ENCODE data around the gene RTP1.
"Not testable (repeated sequence)": the region's sequence is repeated elsewhere in the genome, so short reads cannot be mapped to it uniquely, and the experiment has no call there.

RTP1 gene

GRCh38 chr3:187197335-187197649 is at the start of gene RTP1:
Gene RTP1 (plus strand): TSS chr3:187197486. CDS start chr3:187197516, 30 bp downstream.
- DNase-seq: no peak

GRCh38 chr3:187150186-187150585 is 47.1 kb upstream of the RTP1 start:
- no peak for DNase-seq

GRCh38 chr3:187150599-187150998 is 46.7 kb upstream of the RTP1 start:
- peak; percentile 76 for DNase-seq

- DNase-seq: no peak
These were observed 35.7 kb upstream of the RTP1 start for GRCh38 chr3:187161556-187161955.

GRCh38 chr3:187162265-187162953 is 34.9 kb upstream of the RTP1 start:
- DNase-seq: no peak

GRCh38 chr3:187165144-187165543 is 32.1 kb upstream of the RTP1 start:
- DNase-seq: peak; percentile 58

- DNase-seq: no peak
These were observed 30.5 kb upstream of the RTP1 start for GRCh38 chr3:187166750-187167149.

- no peak for DNase-seq
These were observed 29.5 kb upstream of the RTP1 start for GRCh38 chr3:187167777-187168176.

GRCh38 chr3:187169231-187169960 is 27.9 kb upstream of the RTP1 start:
- DNase-seq: no peak

GRCh38 chr3:187170911-187171310 is 26.4 kb upstream of the RTP1 start:
- DNase-seq: not testable (repeated sequence)

- DNase-seq: no peak
These were observed 24.4 kb upstream of the RTP1 start for GRCh38 chr3:187172929-187173328.

GRCh38 chr3:187181454-187182170 is 15.7 kb upstream of the RTP1 start:
- no peak for DNase-seq

GRCh38 chr3:187183210-187183862 is 13.9 kb upstream of the RTP1 start:
- DNase-seq: no peak

- DNase-seq: no peak
These were observed 13.4 kb upstream of the RTP1 start for GRCh38 chr3:187183903-187184302.

- DNase-seq: no peak
These were observed 11.5 kb upstream of the RTP1 start for GRCh38 chr3:187185759-187186158.

- DNase-seq: no peak
These were observed 10.9 kb upstream of the RTP1 start for GRCh38 chr3:187186375-187186774.

- DNase-seq: no peak
These were observed 10.4 kb upstream of the RTP1 start for GRCh38 chr3:187186801-187187421.

- no peak for DNase-seq
These were observed 8.4 kb upstream of the RTP1 start for GRCh38 chr3:187188931-187189330.

GRCh38 chr3:187191271-187191670 is 6.0 kb upstream of the RTP1 start:
- no peak for DNase-seq

- DNase-seq: no peak
These were observed 4.1 kb upstream of the RTP1 start for GRCh38 chr3:187193181-187193580.

- no peak for DNase-seq
These were observed 532 bp upstream of the RTP1 start for GRCh38 chr3:187196573-187197334.

- DNase-seq: no peak
These were observed 1.2 kb downstream of the RTP1 start for GRCh38 chr3:187198490-187198889.
